A549 treated with Hydrocortisone at 1 μM for 4 hours (cell line): Measurements from ENCODE around the gene STX2. TPM values are rescaled to one million over a fixed set of nuclear protein-coding genes. Genes with fewer than 3 reads are reported as not detected.

Experiments used
- total RNA-seq: library from RNA; stranded (reverse); fragments of 200-300 nt; extraction: Qiagen RNA extraction; gene quantifications from 5 replicates; pipeline ENCODE4 v1.2.3, GENCODE V29; 2022

STX2 gene
- total RNA-seq, result 19.6 to 30.2 TPM (median 25.7 TPM) in 5 replicates

GRCh38 chr12:130838951-130839769 lies at the start of gene STX2:
Gene STX2 (minus strand): TSS chr12:130839250. CDS start chr12:130839099, 151 bp downstream.

DNA sequence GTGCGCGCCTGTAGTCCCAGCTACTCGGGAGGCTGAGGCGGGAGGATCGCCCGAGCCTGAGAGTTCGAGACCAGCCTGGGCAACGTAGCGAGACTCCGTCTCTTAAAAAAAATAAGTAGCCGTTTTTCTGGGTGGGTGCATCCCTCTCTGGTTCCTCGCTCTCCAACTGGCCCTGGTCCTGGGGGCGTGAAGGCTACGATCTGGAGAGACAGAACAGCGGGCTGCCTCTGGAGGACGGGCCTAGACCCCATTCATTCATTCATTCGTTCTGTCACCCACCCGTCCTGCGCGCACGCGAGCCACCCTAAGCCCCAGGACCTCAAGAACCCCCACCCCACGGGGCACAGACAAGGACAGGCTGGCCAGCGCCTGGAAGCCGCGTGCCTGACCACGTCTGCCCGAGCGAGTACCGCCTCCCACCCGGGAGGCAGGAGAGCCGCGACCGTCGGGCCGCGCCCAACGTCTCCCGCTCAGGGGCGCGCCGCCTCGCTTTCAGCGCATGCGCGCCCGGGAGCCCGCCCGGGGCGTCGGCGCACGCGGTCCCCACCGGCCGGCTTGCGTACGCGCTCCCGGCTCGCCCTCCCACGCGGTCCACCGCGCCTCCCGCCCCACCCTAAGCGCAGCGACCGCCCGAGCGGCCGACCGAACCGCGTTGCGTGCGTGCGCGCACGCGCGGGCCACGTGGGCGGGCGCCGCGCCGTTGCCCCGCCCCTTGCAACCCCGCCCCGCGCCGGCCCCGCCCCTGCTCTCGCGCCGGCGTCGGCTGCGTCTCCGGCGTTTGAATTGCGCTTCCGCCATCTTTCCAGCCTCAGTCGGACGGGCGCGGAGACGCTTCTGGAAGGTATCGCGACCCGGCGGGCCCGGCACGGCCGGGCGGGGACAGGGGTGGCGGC lies 32.5 kb upstream of the STX2 start, which contains the start of gene RAN:
TSS of gene RAN (plus strand) at position 781 of the 893 bp plus-strand sequence. CDS start 528 bp downstream, outside the sequence.

Other genes with a start within 250 kb of the STX2 start
- gene RIMBP2, start 123.0 kb downstream of the STX2 start, total RNA-seq, result 0.08 TPM in 1 of 5 replicates, not detected in the others
- 1,334 to 1,779 TPM (median 1,757 TPM) in 5 replicates for gene RAN, start 32.8 kb upstream of the STX2 start, total RNA-seq
- 0.25 to 0.78 TPM (median 0.55 TPM) in 5 replicates for gene ADGRD1, start 114.7 kb upstream of the STX2 start, total RNA-seq